Adrenal gland (tissue), 5 donors: ENCODE results near the gene TET3.

ENCODE experiments used
- POLR2A ChIP-seq, 2 donors: fragments of 450-650 bp; IDR thresholded peaks; one replicate each; pipeline ENCODE4 v1.6.1; 2017; ENCODE audit warnings: antibody characterized with exemption in 2 of 2, mild to moderate bottlenecking in 2 of 2, moderate library complexity in 1 of 2
- TF ChIP-seq, protein P1 (sequence below), 6 experiments: fragments of 450-650 bp in 4 of 6; fragments of 200-600 bp in 2 of 6; sonication (generic) in 1 of 6; IDR thresholded peaks; 1 replicate in 5 of 6; 2 replicates in 1 of 6; pipeline versions ENCODE4 v1.5.1 to v1.8.0; 2016 to 2021; ENCODE audit warnings: antibody characterized with exemption in 6 of 6, mild to moderate bottlenecking in 2 of 6, moderate library complexity in 1 of 6
- donor health status: DM: no; HTN: no; CAD: no.

- TF ChIP-seq, protein P1, sequence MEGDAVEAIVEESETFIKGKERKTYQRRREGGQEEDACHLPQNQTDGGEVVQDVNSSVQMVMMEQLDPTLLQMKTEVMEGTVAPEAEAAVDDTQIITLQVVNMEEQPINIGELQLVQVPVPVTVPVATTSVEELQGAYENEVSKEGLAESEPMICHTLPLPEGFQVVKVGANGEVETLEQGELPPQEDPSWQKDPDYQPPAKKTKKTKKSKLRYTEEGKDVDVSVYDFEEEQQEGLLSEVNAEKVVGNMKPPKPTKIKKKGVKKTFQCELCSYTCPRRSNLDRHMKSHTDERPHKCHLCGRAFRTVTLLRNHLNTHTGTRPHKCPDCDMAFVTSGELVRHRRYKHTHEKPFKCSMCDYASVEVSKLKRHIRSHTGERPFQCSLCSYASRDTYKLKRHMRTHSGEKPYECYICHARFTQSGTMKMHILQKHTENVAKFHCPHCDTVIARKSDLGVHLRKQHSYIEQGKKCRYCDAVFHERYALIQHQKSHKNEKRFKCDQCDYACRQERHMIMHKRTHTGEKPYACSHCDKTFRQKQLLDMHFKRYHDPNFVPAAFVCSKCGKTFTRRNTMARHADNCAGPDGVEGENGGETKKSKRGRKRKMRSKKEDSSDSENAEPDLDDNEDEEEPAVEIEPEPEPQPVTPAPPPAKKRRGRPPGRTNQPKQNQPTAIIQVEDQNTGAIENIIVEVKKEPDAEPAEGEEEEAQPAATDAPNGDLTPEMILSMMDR (IDR thresholded peaks at IDR 0.05) = no peak
- no peak for TF ChIP-seq POLR2A (IDR thresholded peaks at IDR 0.05)
Observed at GRCh38 chr2:74025971-74026612, 41.4 kb downstream of the TET3 start.
